HG02943 (cell line): ENCODE results near the gene LRRC73.
"Not testable (repeated sequence)": the region's sequence is repeated elsewhere in the genome, so short reads cannot be mapped to it uniquely, and the experiment has no call there.

Experiments
- ATAC-seq: cut with Tn5 transposase; IDR thresholded peaks from one replicate; pipeline ENCODE4 v1.9.1; 2021; ENCODE audit warnings: mild to moderate bottlenecking, low read depth, moderate library complexity; ENCODE audit not compliant: unreplicated experiment

Gene LRRC73

GRCh38 chr6:43467265-43467664 lies 42.9 kb downstream of the LRRC73 start:
- ATAC-seq: not testable (repeated sequence)

GRCh38 chr6:43465948-43466347 lies 44.2 kb downstream of the LRRC73 start:
- no peak for ATAC-seq

- no peak for ATAC-seq
Measured at GRCh38 chr6:43464337-43464736, 45.8 kb downstream of the LRRC73 start.

GRCh38 chr6:43461936-43462335 lies 48.2 kb downstream of the LRRC73 start:
- ATAC-seq: no peak

GRCh38 chr6:43460032-43460431 lies 50.1 kb downstream of the LRRC73 start:
- no peak for ATAC-seq

- ATAC-seq: no peak
Measured at GRCh38 chr6:43459535-43459934, 50.6 kb downstream of the LRRC73 start.

- ATAC-seq: not testable (repeated sequence)
Measured at GRCh38 chr6:43458154-43458553, 52.0 kb downstream of the LRRC73 start.

- no peak for ATAC-seq
Measured at GRCh38 chr6:43457643-43458042, 52.5 kb downstream of the LRRC73 start.
